ENCODE data around the gene HLA-DOA.

DNA sequence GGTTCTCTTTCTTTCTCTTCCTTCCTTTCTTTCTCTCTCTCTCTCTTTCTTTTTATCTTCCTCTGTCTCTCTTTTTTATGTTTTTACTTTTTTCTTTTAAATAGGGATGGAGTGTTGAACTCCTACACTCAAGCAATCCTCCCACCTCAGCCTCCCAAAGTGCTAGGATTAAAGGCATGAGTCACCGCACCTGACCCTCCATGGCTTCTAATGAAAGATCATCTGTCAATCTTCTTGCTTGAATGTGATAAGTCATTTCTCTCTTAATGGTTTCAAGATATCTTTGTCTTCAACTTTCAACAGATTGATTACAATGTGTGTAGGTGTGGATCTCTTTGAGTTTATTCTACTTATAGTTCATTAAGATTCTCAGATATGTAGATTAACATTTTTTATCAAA lies 25.2 kb upstream of the HLA-DOA start:
- TF ChIP-seq RUNX3 (IDR thresholded peaks at IDR 0.05; ENCODE audit: low read length) (no peak), POU2F2 (IDR thresholded peaks at IDR 0.05; ENCODE audit: borderline replicate concordance, low read depth, low read length) (no peak), RFX5 (IDR thresholded peaks at IDR 0.05; ENCODE audit: low read depth, low read length) (no peak), CHD2 (IDR thresholded peaks at IDR 0.05; ENCODE audit: borderline replicate concordance, low read depth, low read length) (no peak), CREM (IDR thresholded peaks at IDR 0.05; ENCODE audit: low read depth) (no peak), GABPA (IDR thresholded peaks at IDR 0.05; ENCODE audit: low read depth) (no peak), POLR2AphosphoS5 (IDR thresholded peaks at IDR 0.05; ENCODE audit: low read length) (no peak), MEF2A (IDR thresholded peaks at IDR 0.05; ENCODE audit: insufficient read depth, low read depth, low read length) (no peak)
- TF ChIP-seq, protein P1, sequence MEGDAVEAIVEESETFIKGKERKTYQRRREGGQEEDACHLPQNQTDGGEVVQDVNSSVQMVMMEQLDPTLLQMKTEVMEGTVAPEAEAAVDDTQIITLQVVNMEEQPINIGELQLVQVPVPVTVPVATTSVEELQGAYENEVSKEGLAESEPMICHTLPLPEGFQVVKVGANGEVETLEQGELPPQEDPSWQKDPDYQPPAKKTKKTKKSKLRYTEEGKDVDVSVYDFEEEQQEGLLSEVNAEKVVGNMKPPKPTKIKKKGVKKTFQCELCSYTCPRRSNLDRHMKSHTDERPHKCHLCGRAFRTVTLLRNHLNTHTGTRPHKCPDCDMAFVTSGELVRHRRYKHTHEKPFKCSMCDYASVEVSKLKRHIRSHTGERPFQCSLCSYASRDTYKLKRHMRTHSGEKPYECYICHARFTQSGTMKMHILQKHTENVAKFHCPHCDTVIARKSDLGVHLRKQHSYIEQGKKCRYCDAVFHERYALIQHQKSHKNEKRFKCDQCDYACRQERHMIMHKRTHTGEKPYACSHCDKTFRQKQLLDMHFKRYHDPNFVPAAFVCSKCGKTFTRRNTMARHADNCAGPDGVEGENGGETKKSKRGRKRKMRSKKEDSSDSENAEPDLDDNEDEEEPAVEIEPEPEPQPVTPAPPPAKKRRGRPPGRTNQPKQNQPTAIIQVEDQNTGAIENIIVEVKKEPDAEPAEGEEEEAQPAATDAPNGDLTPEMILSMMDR (IDR thresholded peaks at IDR 0.05 in 2 of 3, conservative IDR thresholded peaks at IDR 0.05 in 1 of 3; ENCODE audit: control insufficient read depth in 2 of 3, extremely low read depth in 1 of 3, insufficient read depth in 1 of 3, low read depth in 3 of 3, low read length in 3 of 3) = no peak
- TF ChIP-seq, protein P2, sequence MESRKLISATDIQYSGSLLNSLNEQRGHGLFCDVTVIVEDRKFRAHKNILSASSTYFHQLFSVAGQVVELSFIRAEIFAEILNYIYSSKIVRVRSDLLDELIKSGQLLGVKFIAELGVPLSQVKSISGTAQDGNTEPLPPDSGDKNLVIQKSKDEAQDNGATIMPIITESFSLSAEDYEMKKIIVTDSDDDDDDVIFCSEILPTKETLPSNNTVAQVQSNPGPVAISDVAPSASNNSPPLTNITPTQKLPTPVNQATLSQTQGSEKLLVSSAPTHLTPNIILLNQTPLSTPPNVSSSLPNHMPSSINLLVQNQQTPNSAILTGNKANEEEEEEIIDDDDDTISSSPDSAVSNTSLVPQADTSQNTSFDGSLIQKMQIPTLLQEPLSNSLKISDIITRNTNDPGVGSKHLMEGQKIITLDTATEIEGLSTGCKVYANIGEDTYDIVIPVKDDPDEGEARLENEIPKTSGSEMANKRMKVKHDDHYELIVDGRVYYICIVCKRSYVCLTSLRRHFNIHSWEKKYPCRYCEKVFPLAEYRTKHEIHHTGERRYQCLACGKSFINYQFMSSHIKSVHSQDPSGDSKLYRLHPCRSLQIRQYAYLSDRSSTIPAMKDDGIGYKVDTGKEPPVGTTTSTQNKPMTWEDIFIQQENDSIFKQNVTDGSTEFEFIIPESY (IDR thresholded peaks at IDR 0.05) = no peak
